Left ventricle myocardium inferior (tissue), 1 donor: ENCODE data around the gene AURKAIP1. TPM values are rescaled to one million over a fixed set of nuclear protein-coding genes. Genes with fewer than 3 reads are reported as not detected.

Experiments used
- DNase-seq: peaks from one replicate; pipeline ENCODE4 v3.0.0-alpha.2; 2020
- H3K27ac ChIP-seq: fragments of 200-600 bp; replicated peaks from 2 replicates; pipeline ENCODE4 v1.8.0; 2021
- H3K27me3 ChIP-seq: fragments of 200-600 bp; 2 replicates; pipeline ENCODE4 v1.8.0; 2021; ENCODE audit warnings: low read depth
- H3K36me3 ChIP-seq: fragments of 200-600 bp; 2 replicates; pipeline ENCODE4 v1.8.0; 2021
- H3K4me1 ChIP-seq: fragments of 200-600 bp; 2 replicates; pipeline ENCODE4 v1.8.0; 2021
- H3K4me3 ChIP-seq: fragments of 200-600 bp; 2 replicates; pipeline ENCODE4 v1.8.0; 2021; ENCODE audit warnings: mild to moderate bottlenecking, moderate library complexity
- H3K9me3 ChIP-seq: fragments of 200-600 bp; replicated peaks from 2 replicates; pipeline ENCODE4 v1.8.0; 2021
- intact Hi-C: fragments of 100-400 bp; cut with micrococcal nuclease; formaldehyde crosslinking; loops from one replicate; pipeline ENCODE4 v1.11.0; 2022
- total RNA-seq: library from RNA; stranded (reverse); fragmentation: NEBNext Ultra II Directional; extraction: Animal tissue kit (Norgen Biotek cat#: 25700); gene quantifications from one replicate; pipeline ENCODE4 v1.2.1, GENCODE V29; 2021
- TF ChIP-seq, protein P1 (sequence below): fragments of 200-600 bp; IDR thresholded peaks from 2 replicates; pipeline ENCODE4 v1.8.0; 2021; ENCODE audit warnings: antibody characterized with exemption, mild to moderate bottlenecking, borderline replicate concordance
- donor health status: DM: no; HTN: yes; CAD: no; lungs with severe emphysema.

AURKAIP1 gene
- total RNA-seq, 1 donor from 2014 or later = 219 TPM

DNA sequence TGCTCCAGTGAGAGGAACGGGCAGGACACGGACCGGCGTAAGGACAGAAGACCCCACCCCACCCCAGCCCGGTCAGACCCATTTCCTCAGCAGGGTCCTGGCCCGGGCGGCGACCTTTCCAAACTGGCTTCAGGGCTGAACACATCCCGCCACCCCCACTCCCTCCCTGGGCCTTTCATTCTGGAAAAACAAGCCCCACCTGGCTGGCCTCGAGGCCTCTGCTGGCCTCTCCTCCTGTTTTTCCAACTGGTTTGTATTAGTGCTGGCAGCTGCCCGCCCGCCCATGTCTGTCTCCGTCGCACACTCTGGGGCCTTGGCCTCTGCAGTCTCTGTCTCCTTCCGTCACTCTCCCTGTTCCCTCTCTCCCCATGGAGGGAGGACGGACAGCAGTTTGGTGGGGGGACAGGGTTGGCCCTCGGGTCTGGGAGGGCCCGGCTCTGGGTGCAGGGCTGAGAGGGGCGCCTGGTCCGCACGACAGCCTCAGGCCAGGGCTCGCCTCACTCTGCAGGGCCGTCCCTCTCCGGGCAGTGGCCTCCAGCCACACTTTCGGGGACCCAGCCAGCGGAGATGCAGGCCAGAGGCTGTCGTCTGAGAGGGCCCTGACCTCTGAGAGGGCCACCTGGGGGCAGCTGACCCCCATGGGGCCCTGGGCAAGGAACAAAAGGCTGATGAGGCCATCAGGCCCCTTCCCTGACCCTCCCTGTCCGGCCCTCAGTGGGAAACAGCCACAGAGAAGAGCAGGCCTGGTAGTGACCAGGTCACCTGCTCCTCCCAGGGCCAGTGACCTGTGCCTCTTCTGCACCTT is 15.1 kb downstream of the AURKAIP1 start:
- H3K27ac ChIP-seq = peak overlapping the region; percentile 84
- intact Hi-C loops = no loop called here
- peaks cover 63% of the 10 kb centered on the region for H3K27me3 ChIP-seq
- TF ChIP-seq, protein P1, sequence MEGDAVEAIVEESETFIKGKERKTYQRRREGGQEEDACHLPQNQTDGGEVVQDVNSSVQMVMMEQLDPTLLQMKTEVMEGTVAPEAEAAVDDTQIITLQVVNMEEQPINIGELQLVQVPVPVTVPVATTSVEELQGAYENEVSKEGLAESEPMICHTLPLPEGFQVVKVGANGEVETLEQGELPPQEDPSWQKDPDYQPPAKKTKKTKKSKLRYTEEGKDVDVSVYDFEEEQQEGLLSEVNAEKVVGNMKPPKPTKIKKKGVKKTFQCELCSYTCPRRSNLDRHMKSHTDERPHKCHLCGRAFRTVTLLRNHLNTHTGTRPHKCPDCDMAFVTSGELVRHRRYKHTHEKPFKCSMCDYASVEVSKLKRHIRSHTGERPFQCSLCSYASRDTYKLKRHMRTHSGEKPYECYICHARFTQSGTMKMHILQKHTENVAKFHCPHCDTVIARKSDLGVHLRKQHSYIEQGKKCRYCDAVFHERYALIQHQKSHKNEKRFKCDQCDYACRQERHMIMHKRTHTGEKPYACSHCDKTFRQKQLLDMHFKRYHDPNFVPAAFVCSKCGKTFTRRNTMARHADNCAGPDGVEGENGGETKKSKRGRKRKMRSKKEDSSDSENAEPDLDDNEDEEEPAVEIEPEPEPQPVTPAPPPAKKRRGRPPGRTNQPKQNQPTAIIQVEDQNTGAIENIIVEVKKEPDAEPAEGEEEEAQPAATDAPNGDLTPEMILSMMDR = no peak
- H3K9me3 ChIP-seq = no peaks in the 10 kb centered on the region
- peak; percentile 60 for DNase-seq
- H3K36me3 ChIP-seq = no peaks in the 10 kb centered on the region
- H3K4me1 ChIP-seq = peaks cover 53% of the 10 kb centered on the region
- H3K4me3 ChIP-seq = peak overlapping the region; percentile 69

DNA sequence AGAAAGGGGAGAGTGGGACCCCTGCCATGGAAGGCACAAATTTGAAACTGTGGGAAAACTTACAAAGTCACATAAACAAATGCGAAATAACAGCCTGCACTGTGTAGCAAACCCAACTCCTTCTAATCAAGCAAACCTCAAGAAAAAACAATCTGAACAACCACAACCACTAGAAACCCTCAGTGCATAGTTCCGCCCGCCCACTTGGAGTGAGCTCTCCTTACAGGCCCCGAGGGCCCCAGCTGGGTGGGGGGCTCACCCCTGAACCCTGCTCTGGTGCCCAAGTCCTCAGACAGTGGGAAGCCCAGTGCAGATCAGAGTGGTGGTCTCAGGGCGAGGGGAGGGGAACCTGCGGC is 15.7 kb downstream of the AURKAIP1 start:
- DNase-seq = peak; percentile 35
- Histone ChIP-seq H3K36me3 (no peaks in the 10 kb centered on the region), H3K9me3 (no peaks in the 10 kb centered on the region), H3K4me3 (peak overlapping the region; percentile 69), H3K27me3 (peaks cover 69% of the 10 kb centered on the region), H3K27ac (peak overlapping the region; percentile 84), H3K4me1 (peaks cover 59% of the 10 kb centered on the region)
- intact Hi-C loops = no loop called here
- TF ChIP-seq, protein P1 = no peak

DNA sequence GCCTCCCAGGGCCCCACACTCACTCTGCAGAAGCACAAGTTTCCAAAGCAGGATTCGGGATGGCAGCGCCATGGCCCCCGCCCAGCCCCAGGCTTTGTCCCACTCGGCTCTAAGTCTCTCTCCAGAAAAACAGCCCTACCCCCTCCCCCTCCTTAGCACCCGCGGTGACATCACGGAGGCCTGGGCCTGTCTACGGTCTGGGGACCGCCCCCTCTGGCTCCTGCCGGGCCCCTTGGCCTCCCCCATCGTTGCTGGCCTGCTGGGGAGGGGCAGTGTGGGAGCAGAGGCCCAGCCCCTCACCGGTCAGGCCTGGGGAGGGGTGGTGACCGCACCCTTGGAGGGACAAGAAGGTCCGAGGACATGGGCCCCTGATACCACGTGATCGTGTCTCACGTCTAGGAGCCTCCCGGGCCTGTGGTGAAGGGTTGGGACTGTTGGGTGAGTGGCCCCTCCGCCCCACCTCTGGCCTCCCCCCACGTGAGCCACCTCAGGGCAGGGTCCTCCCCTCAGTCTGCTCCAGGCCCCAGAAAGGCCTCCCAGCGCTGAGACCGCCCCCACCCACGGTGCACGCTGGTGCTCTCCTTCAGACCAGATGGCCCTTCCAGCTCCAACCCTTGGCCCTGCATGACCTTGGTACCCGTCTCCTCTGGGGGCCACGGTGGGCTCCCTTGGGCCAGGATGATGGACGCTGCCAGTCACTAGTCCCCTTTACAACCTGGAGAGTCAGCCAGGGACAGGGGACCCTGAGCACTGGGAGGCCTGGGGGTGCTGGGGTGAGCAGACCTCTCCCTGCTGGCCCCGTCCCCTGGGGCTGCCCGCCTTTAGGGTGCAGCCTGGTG is 16.4 kb downstream of the AURKAIP1 start, which contains the start of gene MXRA8:
TSS of gene MXRA8 (minus strand) at position 123 of the 839 bp plus-strand sequence. CDS start at position 72, 51 bp downstream.
- intact Hi-C loops = no loop called here
- Histone ChIP-seq H3K9me3 (no peaks in the 10 kb centered on the region), H3K27ac (peak within 1 kb of the TSS; percentile 84), H3K4me1 (peaks cover 66% of the 10 kb centered on the region), H3K27me3 (peaks cover 75% of the 10 kb centered on the region), H3K36me3 (no peaks in the 10 kb centered on the region), H3K4me3 (peak within 1 kb of the TSS; percentile 69)
- TF ChIP-seq, protein P1 = no peak
- DNase-seq = peak; percentile 80

DNA sequence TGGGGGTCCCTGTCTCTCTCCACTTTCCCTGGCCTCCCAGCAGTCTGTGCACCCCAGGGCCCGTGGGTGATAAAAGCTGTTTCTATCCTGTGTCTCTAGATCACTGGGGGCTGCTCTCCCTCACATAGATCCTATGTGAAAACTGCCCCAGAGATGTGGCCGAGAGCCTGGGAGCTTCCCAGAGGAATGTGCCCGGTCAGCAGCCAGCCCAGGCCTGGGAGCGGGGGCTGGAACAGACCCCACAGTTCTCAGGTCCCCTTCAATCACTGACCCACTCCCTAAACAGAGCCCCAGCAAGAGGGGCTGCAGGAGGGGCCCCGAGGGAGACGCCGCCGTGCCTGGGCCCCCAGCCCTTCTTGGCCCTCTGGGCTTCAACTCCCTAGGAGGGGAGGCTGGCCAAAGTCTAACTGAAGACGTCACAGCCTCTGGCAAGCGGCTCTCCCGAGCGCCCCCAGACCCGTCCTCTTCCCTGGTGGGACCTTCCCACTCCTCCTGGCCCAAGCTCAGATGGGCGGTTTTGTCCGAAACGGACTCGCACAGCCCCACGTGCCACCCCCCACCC is 17.1 kb downstream of the AURKAIP1 start:
- no peaks in the 10 kb centered on the region for H3K36me3 ChIP-seq
- no peaks in the 10 kb centered on the region for H3K9me3 ChIP-seq
- intact Hi-C loops = no loop called here
- H3K27ac ChIP-seq = peak overlapping the region; percentile 84
- H3K4me3 ChIP-seq = peak overlapping the region; percentile 69
- H3K4me1 ChIP-seq = peaks cover 73% of the 10 kb centered on the region
- DNase-seq = no peak
- peaks cover 82% of the 10 kb centered on the region for H3K27me3 ChIP-seq
- TF ChIP-seq, protein P1 = no peak

DNA sequence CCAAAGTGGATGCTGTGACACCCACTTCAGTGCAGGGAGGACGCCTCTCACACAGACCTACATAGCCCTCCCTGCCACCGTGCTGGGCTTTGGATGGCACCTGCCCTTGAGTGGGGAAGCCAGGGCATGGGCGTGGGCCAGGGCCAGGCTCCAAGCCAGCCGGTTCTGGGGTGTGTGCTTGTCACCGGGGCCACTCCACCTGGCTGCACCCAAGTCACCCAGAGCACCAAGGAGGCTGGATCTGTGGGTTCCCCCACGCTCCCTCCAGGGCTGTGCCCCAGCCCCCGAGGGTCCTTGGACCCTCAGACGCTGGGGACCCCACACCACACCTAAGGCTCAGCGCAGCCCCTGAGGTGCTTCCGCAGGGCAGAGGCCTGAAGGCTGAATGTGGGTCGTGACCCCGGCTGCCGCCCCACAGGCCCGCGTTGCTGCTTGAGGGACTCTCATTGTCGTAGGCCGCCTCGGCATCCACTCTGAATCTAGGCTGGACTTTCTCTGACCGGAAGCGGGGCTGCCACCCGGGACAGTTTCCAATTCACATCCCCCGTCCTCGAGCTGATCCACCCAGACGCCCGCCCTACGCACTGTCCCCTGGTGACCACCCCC is 18.1 kb downstream of the AURKAIP1 start:
- H3K27me3 ChIP-seq = peaks cover 88% of the 10 kb centered on the region
- intact Hi-C loops = no loop called here
- H3K4me3 ChIP-seq = peak overlapping the region; percentile 69
- H3K27ac ChIP-seq = peak overlapping the region; percentile 84
- H3K4me1 ChIP-seq = peaks cover 77% of the 10 kb centered on the region
- H3K36me3 ChIP-seq = no peaks in the 10 kb centered on the region
- TF ChIP-seq, protein P1 = no peak
- DNase-seq = no peak
- H3K9me3 ChIP-seq = no peaks in the 10 kb centered on the region
